ENCODE data around the gene OR2H2.

The OR2H2 gene

GRCh38 chr6:29590218-29590808, 5.4 kb downstream of the OR2H2 start:
- in situ Hi-C loops (cut with MboI; ENCODE audit: low sequenced_read_pairs) = no loop called here

GRCh38 chr6:29591677-29592076, 6.8 kb downstream of the OR2H2 start:
- in situ Hi-C loops (cut with MboI; ENCODE audit: low sequenced_read_pairs) = no loop called here

- in situ Hi-C loops (cut with MboI; ENCODE audit: low sequenced_read_pairs) = no loop called here
These were observed 8.4 kb downstream of the OR2H2 start for GRCh38 chr6:29593199-29593855.

- in situ Hi-C loops (cut with MboI; ENCODE audit: low sequenced_read_pairs) = no loop called here
These were observed 11.5 kb downstream of the OR2H2 start for GRCh38 chr6:29596381-29596900.

DNA sequence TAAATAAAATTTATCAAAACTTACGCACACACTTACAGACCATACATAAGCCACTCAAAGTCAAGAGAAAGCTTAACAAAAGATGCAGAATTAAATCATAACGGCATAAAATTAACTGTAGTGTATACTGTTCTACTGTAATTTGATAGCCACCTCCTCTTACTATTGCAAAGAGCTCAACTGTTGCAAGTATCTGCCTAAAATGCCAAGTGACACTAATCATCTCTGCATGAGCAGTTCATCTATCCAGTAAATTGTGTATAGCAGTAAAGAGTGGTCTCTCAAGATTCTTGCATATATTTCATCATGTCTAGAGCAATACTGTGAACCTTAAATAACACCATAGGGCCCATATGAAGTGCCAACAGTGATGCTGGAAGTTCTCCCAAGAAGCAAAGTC, 12.3 kb downstream of the OR2H2 start:
- in situ Hi-C loops (cut with MboI; ENCODE audit: low sequenced_read_pairs) = no loop called here

- in situ Hi-C loops (cut with MboI; ENCODE audit: low sequenced_read_pairs) = no loop called here
These were observed 13.3 kb downstream of the OR2H2 start for GRCh38 chr6:29598172-29598747.

DNA sequence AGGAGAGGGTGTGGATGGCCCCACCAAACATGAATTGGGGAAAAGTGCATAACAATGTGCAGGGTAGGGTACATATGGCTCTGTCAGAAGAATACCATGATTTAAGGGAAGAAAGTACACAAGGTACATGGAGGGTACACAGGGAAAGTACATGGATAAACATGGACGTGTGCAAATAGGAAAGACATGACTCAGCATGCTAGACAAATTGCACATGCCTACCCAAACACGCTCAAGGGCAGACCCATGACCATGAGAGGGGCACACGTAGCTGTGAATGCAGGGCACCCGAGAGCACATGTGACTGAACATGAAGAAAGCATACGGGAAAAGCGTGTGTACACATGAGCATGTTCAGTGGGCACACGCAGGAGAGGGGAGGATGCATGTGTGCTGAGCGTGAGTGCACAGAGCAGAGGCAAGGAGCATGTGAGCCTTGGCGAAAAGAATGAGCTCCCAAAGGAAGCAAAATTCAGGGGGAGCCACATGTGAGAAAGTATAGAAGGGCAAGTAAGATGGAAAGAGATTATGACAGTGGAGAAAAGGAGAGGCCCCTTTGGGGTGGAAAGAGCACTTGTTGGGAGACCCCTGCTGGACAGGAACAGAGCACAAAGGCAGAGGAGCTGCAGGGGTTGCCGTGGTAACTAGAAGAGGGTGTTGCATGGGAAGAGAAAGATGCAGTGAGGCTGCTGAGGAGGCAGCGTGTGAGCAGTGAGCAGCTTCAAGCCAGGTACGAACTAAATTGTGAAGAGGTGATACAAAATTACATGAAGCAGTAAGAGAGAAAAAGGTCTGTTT, 17.8 kb downstream of the OR2H2 start:
- in situ Hi-C loops (cut with MboI; ENCODE audit: low sequenced_read_pairs) = no loop called here

DNA sequence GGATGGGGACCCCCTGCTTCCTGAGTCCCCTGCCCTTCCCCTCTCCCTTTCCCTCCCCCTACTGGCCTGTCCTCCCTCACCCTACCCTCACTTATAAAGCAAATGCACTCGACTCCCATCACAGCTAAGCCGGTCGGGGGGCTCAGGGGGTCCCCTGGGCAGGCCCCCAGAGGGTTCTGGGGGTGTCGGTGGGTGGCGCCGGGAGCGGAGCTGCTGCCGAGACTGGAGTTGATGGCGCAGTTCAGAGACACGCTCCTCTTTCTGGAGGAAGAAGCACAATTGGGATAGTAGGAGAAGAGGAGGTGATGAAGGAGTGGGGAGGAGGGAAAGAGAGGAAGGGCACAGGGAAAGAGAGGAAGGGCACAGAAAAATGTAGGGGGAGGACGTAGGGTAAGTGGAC, 18.5 kb downstream of the OR2H2 start:
- in situ Hi-C loops (cut with MboI; ENCODE audit: low sequenced_read_pairs) = no loop called here

DNA sequence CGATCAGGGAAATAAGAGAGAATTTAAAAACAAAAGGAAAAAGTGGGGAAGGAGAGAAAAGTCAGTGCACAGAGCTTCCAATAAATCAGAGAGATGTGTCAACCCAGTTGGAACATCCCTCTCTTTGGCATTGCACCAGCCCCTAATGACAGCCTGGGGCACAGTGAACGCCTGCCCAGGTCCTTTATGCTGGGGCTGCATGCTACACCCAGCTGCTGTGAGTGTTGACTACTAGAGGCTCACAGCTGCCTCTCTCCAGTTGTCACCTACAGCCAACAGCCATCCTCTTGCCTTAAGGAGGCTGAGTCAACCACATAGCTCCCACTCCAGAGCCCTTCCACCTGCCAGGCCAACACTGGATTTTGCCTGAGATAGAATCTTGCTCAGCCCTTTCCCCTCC, 19.0 kb downstream of the OR2H2 start:
- in situ Hi-C loops (cut with MboI; ENCODE audit: low sequenced_read_pairs) = no loop called here

GRCh38 chr6:29608131-29608530, 23.2 kb downstream of the OR2H2 start:
- in situ Hi-C loops (cut with MboI; ENCODE audit: low sequenced_read_pairs) = no loop called here

GRCh38 chr6:29610540-29610939, 25.6 kb downstream of the OR2H2 start:
- in situ Hi-C loops (cut with MboI; ENCODE audit: low sequenced_read_pairs) = no loop called here

DNA sequence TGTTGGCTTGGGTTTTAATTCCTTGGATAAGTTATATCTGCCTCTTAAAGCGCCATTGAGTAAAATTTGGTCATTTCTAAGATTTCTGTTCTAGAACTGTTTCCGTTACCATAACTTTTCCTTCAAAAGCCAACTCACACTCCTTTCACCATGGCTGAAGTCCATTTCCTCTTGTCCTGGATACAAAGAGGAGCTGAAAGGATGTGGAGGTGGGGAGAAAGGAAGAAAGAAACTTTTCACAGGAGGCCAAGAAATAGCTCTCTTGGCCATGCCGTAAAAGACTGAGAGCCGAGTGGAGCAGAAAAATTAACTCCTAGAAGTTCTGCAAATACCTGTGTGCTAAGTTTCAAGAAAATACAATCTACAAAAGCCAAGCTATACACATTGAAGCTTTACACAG, 26.5 kb downstream of the OR2H2 start:
- in situ Hi-C loops (cut with MboI; ENCODE audit: low sequenced_read_pairs) = no loop called here

DNA sequence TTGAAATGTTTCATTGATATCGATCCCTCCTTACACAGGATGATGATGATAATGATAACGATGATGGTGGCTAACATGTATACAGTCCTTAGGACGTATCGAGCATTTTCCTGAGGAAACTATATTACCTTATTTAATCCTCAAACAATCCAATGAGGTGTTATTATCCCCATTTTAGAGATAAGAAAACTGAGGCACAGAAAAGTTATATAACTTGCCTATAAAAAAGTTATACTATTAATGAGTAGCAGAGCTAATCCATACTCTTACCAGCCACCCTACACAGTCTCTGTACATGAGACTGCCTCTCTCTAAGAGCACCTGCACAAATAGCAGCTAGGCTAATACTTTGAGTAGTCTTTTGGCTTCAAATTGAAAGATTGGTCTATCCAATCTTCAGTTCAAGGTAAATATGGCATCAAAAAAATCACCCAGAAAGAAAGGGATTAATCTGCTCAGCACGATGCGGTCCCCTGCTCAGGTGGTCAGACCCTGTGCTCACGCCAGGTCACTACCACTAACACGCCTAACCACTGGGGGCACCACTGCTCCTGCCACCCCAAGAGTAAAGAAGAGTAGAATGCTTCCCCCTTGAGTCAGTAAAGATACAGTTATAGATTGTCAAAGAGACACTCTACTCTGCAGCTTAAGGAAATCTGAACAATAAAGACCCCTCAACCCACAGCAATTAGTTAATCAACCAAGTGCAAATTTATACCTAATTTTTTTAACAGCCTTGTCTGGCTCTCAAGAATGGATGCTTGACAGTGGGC, 33.0 kb downstream of the OR2H2 start:
- in situ Hi-C loops (cut with MboI; ENCODE audit: low sequenced_read_pairs) = no loop called here

DNA sequence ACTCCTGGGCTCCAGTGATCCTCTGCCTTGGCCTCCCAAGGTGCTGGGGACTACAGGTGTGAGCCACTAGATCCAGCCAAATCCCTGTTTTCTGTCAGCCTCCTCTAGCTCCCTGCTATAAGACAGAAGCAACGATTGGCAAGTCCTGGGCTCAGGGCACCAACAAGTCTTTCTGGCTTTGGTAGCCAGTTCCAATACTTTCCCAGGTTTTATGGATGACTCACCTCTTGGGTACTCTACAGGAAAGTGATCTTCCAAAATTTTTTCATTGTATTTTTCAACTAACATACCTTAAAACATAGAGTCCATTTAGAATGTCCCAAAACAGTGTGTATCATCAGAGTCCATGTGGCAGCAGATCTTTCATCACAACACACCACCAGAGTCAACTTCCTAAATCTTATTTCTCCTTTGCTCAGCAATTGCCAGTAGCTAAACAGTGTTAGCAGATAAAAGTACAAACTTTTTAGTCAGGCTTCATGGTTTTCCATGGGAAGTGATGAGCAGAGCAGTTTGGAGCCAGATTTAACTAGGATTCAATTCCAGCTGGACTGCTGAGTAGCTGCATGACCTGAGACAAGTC, 34.7 kb downstream of the OR2H2 start:
- in situ Hi-C loops (cut with MboI; ENCODE audit: low sequenced_read_pairs) = no loop called here

- in situ Hi-C loops (cut with MboI; ENCODE audit: low sequenced_read_pairs) = no loop called here
These were observed 35.7 kb downstream of the OR2H2 start for GRCh38 chr6:29620630-29621029.

DNA sequence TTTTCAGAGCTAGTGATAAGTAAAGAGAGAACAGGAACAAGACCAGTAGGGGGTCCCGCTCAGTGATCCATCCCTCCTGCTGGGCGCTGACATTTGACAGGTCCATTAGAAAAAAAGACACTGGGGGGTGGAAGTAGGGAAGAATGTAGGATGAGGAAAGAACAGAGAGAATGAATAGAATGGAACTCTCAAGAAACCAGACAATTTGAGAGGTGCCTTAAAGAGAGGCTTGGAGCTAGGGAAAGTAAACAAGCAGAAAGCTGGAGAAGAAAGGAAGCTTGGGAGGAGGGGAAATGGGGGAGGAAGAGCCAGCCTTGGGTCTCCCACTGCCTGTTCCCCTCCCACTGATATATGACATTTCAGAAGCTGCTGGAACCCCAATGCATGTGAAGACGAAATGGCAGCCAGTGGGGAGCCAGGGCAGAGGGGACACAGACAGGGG, 39.6 kb downstream of the OR2H2 start:
- in situ Hi-C loops (cut with MboI; ENCODE audit: low sequenced_read_pairs) = no loop called here

GRCh38 chr6:29625337-29625930, 40.5 kb downstream of the OR2H2 start:
- in situ Hi-C loops (cut with MboI; ENCODE audit: low sequenced_read_pairs) = no loop called here

- in situ Hi-C loops (cut with MboI; ENCODE audit: low sequenced_read_pairs) = no loop called here
These were observed 42.2 kb downstream of the OR2H2 start for GRCh38 chr6:29626948-29627754.

DNA sequence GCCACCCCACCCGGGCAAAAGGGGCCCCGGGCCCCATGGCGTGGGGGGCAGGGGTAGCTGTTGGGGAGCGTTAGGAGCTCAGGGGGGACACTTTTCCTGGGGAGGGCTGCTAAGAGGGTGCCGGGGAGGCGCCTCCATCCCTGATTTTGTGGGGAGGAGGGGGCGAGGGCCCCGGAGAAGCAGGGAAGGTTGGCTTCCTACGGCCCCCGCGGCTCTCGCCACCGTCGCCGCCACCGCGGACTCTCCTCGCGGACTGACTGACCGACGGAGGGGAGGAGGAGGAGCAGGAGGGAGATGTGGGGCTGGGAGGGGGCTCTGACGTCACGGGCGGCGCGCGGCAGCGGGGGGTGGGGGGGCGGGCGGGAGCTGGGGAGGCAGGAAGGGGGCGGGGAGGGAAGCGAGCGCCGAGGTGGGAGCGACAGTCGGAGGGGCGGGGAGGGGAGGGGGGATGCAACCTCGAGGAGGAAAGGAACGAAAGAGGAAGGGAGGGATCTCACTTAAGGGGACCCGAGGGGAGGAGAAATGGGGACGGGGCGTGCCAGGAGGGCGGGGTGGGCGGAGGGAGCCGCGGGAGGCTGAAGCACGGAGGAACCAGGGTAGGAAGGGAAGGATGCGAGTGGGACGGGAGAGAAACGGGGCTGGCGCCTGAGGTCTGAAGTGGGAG, 43.0 kb downstream of the OR2H2 start:
- in situ Hi-C loops (cut with MboI; ENCODE audit: low sequenced_read_pairs) = no loop called here

All from HL-60/S4 treated with phorbol 12-myristate 13-acetate at 8.2 ng/mL for 4 days and 3 days (cell line).